H7 (cell line): ENCODE results near the gene LSM3. TPM values are rescaled to one million over a fixed set of nuclear protein-coding genes. Genes with fewer than 3 reads are reported as not detected.

Experiments
- DNase-seq: peaks from one replicate; pipeline ENCODE4 v3.0.0; 2012
- H3K27me3 ChIP-seq: 2 replicates; pipeline ENCODE4 v1.6.0; 2011; ENCODE audit warnings: mild to moderate bottlenecking, low read length; ENCODE audit not compliant: control insufficient read depth, insufficient read depth
- H3K36me3 ChIP-seq: replicated peaks from 2 replicates; pipeline ENCODE4 v1.5.1; 2011; ENCODE audit warnings: low read length; ENCODE audit not compliant: control insufficient read depth, insufficient read depth
- H3K4me3 ChIP-seq: 2 replicates; pipeline ENCODE4 v1.5.1; 2011; ENCODE audit warnings: low read depth, mild to moderate bottlenecking, control low read depth, low read length, moderate library complexity; ENCODE audit not compliant: insufficient read depth
- total RNA-seq: library from RNA; depleted of rRNA; stranded (reverse); fragments of >200 nt; shearing (Covaris generic); gene quantifications from 2 replicates; pipeline ENCODE4 v1.2.3, GENCODE V29; 2014

LSM3 gene
- total RNA-seq, 1 experiment from 2014 or later: 17.0 TPM

- Histone ChIP-seq H3K4me3 (no peak overlapping the region), H3K27me3 (no peaks in the 10 kb centered on the region), H3K36me3 (peaks cover 19% of the 10 kb centered on the region)
- peak; percentile 88 for DNase-seq
These were observed 30.3 kb upstream of the LSM3 start for GRCh38 chr3:14148041-14148985.

DNA sequence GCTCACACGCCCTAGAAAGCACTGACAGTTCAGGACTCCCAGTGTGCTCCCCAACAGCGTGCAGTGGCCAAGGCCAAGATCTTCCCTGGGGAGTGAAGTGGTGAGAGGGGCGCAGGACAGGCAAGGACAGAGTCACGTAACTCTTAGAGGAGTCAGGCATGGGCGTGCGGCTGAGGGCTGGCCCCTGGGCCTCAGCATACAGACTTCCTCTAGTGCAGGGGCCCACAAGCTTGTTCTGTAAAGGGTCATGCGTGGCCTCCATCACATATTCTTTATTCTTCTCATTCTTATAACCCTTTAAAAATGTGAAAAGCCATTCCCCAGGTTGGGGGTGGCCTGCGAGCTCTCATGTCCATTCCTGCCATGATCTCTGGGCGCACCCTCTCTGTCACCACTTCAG is 28.5 kb upstream of the LSM3 start:
- DNase-seq: no peak
- no peaks in the 10 kb centered on the region for H3K27me3 ChIP-seq
- H3K4me3 ChIP-seq: no peak overlapping the region
- peaks cover 21% of the 10 kb centered on the region for H3K36me3 ChIP-seq

DNA sequence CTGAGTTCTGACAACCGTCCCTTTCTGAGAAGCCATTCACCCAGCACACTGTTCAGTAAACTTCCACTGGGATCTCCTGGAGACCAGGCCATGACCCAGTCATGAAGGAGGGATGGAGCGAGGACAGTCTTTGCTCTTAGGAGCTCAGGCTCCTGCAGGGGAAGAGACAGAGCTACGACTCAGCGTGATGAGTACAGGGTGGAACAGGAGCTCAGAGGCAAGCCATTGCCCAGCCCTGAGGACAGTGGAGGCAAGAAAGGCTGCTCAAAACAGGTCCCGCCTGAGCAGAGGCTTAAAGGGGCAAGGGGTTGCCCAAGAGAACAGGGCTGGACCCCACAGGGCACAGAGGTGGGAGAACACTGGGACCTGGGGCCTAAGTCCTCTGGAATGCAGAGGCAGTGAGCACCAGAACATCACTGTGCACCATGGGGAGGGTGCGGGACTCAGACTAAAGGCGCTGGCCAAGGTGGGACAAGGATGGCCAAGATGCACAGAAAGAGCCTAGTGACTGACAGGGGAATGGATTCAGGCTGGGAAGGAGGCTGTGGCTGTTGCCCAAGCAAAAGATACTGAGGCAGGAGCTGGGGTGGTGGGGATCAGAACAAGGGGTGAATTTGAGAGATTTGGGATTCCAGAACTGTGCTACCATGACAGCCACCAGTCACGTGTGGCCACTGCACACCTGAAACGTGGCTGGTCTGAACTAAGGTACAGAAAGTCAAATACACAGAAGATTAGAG is 28.0 kb upstream of the LSM3 start:
- Histone ChIP-seq H3K36me3 (peaks cover 17% of the 10 kb centered on the region), H3K27me3 (no peaks in the 10 kb centered on the region), H3K4me3 (no peak overlapping the region)
- no peak for DNase-seq

DNA sequence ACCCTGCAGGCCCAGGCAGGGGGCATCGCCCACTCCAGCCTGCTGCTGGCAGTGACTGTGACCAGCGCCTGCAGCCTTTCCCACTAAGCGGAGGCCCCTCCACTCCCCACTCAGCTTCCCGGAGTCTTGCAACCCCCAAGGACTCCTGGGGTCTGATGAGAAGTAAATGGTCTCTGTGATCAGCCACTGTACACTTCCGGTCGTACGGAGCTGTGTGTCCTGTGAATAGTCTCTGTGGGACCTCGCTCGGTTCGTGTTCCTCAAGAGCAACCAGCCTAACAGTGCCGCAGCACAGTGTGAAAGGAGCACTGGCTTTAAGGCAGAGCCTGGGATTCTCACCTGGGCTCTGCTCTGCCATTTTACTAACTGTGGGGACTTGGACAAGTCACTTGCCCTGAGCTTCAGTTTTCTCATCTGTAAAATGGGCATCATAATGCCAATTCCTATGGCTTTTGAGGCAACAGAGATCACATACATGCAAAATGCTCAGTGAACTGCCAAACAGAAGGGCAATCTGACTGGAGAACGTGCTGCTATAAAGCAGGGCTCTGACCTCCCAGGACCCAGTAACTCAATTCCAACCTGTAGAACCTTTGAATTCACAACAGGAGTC is 27.0 kb upstream of the LSM3 start:
- H3K27me3 ChIP-seq: no peaks in the 10 kb centered on the region
- DNase-seq: no peak
- peaks cover 17% of the 10 kb centered on the region for H3K36me3 ChIP-seq
- no peak overlapping the region for H3K4me3 ChIP-seq

GRCh38 chr3:14152233-14152962 is 26.2 kb upstream of the LSM3 start:
- H3K4me3 ChIP-seq: no peak overlapping the region
- peaks cover 15% of the 10 kb centered on the region for H3K36me3 ChIP-seq
- DNase-seq: peak; percentile 73
- no peaks in the 10 kb centered on the region for H3K27me3 ChIP-seq

DNA sequence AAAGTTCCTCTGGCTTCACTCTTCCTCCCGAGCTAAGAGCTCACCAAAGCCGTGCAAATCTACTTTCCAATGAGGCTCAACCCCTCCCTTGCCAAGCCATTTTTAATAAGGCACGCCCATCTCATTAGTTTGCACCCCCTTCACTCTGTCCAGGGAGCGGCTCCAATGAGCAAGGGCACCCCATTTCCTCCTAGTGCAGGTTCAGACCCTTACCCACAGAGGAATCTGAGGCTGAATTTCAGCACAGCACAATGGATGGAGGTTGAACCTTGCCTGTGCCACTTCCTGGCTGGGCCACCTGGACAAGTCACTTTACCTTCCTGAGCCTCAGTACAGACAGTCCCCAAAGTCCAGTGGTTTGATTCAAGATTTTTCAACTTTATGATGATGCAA is 25.7 kb upstream of the LSM3 start:
- peak; percentile 22 for DNase-seq
- peaks cover 17% of the 10 kb centered on the region for H3K36me3 ChIP-seq
- H3K27me3 ChIP-seq: no peaks in the 10 kb centered on the region
- no peak overlapping the region for H3K4me3 ChIP-seq

DNA sequence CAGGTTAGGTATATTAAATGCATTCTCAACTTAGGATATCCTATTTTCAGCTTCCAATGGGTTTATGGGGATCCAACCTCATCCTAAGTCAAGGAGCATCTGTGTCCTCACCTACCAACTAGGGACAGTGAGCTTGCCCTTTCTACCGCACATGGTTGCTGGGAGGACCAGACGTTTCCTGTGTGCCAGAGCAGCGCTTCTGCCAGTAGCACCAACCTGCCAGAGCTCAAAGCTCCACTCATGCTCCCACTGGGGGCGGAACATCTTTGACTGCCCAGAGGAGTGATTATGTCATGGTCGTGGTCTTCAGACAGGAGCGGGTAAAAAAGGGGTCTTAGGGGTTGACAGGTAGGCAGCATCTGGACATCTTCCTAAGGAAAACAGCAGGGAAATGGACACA is 25.0 kb upstream of the LSM3 start:
- Histone ChIP-seq H3K36me3 (peaks cover 20% of the 10 kb centered on the region), H3K4me3 (no peak overlapping the region), H3K27me3 (no peaks in the 10 kb centered on the region)
- no peak for DNase-seq

- no peak overlapping the region for H3K4me3 ChIP-seq
- DNase-seq: no peak
- peaks cover 24% of the 10 kb centered on the region for H3K36me3 ChIP-seq
- H3K27me3 ChIP-seq: no peaks in the 10 kb centered on the region
These were observed 24.3 kb upstream of the LSM3 start for GRCh38 chr3:14154276-14154675.

DNA sequence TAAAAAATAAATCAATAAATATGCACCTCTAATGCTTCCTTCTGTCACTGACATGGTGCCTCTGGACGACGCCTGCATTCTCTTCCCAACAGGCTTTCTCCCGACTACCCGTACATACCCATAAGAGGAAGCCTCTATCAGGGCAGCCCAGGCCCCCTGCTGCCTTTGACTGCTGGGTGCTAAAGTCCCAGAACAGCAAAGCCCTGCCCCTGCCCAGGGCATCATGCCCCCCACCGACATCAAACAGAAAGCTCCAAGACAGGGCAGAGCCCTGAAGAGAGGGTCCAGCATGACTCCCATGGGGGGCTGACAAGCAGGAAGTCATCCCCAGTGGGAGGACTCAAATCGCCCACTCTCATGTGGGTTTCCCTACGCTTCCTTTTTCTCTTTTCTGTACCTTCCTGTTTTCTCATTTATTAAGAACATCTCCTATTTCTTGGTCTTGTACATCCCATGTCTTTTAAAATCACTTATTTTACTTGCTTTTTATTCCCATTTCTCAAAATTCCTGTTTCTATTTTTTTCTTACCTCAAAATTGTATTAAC is 23.6 kb upstream of the LSM3 start:
- H3K36me3 ChIP-seq: peaks cover 26% of the 10 kb centered on the region
- H3K27me3 ChIP-seq: no peaks in the 10 kb centered on the region
- H3K4me3 ChIP-seq: no peak overlapping the region
- DNase-seq: peak; percentile 22

- no peak for DNase-seq
- Histone ChIP-seq H3K36me3 (peaks cover 28% of the 10 kb centered on the region), H3K4me3 (no peak overlapping the region), H3K27me3 (no peaks in the 10 kb centered on the region)
These were observed 22.4 kb upstream of the LSM3 start for GRCh38 chr3:14156201-14156600.

DNA sequence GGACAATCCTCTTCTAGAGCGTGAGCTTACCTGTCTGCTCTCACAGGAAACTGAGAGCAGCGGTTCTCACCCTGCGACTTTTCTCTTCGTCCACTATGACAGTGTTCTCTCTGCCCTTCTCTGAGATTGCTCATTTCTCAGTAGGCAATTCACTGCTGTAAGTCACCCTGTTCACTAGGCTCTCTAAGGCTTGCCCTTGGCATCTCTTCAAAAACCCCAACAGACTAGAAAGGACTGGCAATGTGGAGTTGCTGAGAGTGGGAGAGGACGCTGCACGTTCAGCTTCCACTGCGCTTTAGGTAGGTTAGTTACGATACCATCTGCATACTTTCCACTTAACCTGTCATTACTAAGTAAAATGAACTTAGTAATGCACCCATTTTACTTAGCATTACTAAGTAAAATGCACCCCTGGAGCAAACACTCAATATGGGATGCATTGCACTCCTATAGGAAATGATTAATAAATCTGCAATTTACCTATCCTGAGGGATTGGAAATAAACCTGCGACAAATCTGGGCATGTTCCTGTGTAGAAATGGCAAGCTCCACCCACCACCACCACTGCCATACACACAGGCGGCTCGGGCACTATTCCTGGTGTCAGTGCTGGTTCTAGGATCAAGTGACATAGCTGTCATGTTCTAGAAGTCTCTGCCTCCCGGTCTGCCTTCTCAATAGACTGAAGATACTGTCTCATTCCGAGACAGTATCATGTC is 21.6 kb upstream of the LSM3 start:
- peaks cover 28% of the 10 kb centered on the region for H3K36me3 ChIP-seq
- no peaks in the 10 kb centered on the region for H3K27me3 ChIP-seq
- no peak overlapping the region for H3K4me3 ChIP-seq
- no peak for DNase-seq

DNA sequence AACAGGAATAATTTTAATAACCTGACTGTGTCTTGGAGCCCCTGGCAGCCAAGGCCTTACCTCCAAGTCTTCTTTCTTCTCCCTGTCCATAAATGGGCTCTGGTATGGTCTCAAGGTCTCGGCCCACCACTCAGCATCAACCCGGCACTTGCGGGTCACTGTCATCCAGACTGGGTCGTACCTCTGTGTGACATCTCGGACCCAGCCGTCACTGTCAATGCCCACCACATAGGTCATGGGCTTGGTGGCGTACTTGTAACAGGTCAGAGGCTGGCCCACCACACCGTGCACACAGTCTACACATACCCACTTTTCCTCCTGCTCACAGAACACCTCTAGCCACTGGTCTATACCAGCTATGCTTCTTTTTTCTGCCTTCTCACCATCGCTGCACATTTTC is 20.7 kb upstream of the LSM3 start:
- no peak for DNase-seq
- Histone ChIP-seq H3K27me3 (no peaks in the 10 kb centered on the region), H3K4me3 (no peak overlapping the region), H3K36me3 (peaks cover 30% of the 10 kb centered on the region)

DNA sequence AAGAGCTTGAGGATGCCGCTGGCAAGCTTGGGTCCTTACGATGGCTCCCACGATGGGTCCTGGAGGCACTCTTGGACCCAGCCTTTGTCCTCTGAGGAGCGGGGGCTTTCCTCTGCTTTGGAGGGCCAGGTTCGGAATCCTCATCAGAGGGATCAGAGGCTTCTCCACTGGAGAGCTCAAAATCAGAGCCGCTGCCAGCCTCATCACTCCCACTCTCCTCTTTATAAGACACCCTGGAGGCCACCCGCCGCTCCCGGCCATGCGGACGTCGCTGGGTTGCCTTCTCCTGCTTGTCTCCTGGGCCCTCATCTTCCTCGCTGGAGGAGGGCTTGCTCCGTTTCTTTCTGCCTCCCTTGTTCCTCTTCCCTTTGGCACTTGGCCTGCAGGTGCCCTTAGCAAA is 20.2 kb upstream of the LSM3 start:
- Histone ChIP-seq H3K4me3 (no peak overlapping the region), H3K36me3 (peaks cover 31% of the 10 kb centered on the region), H3K27me3 (no peaks in the 10 kb centered on the region)
- DNase-seq: no peak
